ENCODE measurements around the gene LRIG1.

GRCh38 chr3:66483409-66483906 lies 17.4 kb downstream of the LRIG1 start:
- TF ChIP-seq POLR2A (IDR thresholded peaks at IDR 0.05; ENCODE audit: low read depth, low read length) (no peak), POLR2AphosphoS5 (IDR thresholded peaks at IDR 0.05; ENCODE audit: low read depth, low read length) (no peak), TAF1 (IDR thresholded peaks at IDR 0.05; ENCODE audit: borderline replicate concordance, low read depth, low read length) (no peak)

All from GM12892 (cell line).